Activated T-cell treated with anti-CD3 and anti-CD28 coated beads for 48 hours (primary cell): ENCODE data around the gene FAM98C.

Source experiments
- DNase-seq: peaks from one replicate; pipeline ENCODE4 v3.0.0-alpha.2; 2020; ENCODE audit warnings: low read depth

FAM98C gene

DNA sequence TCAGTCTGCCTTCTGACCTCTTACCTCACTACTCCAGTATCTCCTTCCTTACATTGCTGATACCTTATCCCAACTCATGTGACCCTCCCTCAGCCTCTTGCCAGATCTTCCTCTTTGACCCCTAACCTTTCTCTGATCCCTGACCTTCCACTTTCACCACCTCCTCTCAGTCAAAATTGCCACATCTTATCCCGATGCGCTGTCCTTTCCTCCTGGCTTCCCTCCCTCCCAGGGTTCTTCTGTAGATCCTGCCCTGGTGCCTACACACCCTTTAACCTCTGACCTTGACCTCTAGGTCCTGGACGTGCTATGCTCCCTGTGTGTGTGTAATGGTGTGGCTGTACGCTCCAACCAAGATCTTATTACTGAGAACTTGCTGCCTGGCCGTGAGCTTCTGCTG, 54.3 kb downstream of the FAM98C start:
- DNase-seq, result no peak

DNA sequence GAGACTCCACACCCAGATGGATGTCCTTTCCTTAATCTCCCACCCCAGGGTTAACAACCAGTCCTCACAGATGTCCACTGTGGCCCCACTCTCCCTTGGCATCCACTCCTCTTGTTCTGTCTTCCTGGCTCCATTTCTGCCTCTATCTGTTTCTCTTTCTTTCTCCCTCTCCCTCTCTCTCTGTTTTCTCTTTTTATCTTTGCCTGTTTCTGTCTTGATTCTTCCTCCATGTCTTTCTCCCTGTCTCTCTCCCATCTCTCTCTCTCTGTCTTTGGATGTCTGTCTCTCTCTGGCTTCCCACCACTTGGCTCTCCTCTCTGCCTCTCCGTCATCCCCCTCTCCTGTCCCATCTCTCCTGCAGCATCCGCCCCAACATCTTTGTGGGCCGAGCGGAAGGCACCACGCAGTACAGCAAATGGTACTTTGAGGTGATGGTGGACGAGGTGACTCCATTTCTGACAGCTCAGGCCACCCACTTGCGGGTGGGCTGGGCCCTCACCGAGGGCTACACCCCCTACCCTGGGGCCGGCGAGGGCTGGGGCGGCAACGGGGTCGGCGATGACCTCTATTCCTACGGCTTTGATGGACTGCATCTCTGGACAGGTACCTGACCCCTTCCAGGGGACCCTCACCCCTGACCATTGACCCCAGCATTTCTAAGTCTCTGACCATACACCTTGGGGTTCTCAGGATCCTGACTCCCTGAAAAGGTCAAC, 55.0 kb downstream of the FAM98C start:
- no peak for DNase-seq
